HepG2 (cell line): Measurements from ENCODE around the gene FAM167B. TPM values are rescaled to one million over a fixed set of nuclear protein-coding genes. Genes with fewer than 3 reads are reported as not detected.

Source experiments
- ASH2L ChIP-seq: fragments of 300-600, 200-600 bp; sonication (generic); IDR thresholded peaks from 2 replicates; pipeline ENCODE4 v1.7.0; 2017; ENCODE audit warnings: low read depth, mild to moderate bottlenecking, moderate library complexity, mixed read lengths, low read length; ENCODE audit not compliant: insufficient read length
- ETV5 ChIP-seq: IDR thresholded peaks from 2 replicates; pipeline ENCODE4 v1.6.1; 2018; ENCODE audit warnings: missing biosample characterization, missing genetic modification reagents, inconsistent platforms, borderline replicate concordance
- JUND ChIP-seq: sonication (generic); formaldehyde crosslinking; IDR thresholded peaks from 2 replicates; pipeline ENCODE4 v1.8.0; 2022; ENCODE audit warnings: mild to moderate bottlenecking, missing genetic modification reagents
- NFE2 ChIP-seq: sonication (generic); formaldehyde crosslinking; IDR thresholded peaks from 2 replicates; pipeline ENCODE4 v1.4.0; 2020; ENCODE audit warnings: missing genetic modification reagents
- NFYC ChIP-seq: IDR thresholded peaks from 2 replicates; pipeline ENCODE4 v1.6.1; 2016; ENCODE audit warnings: missing genetic modification reagents, missing compliant biosample characterization
- PCBP2 ChIP-seq: fragments of 200-400 bp; formaldehyde crosslinking; optimal IDR thresholded peaks from 2 replicates; pipeline ENCODE3; 2018; ENCODE audit warnings: low read length, low read depth; ENCODE audit not compliant: poor library complexity, severe bottlenecking
- PHF8 ChIP-seq: sonication (generic); formaldehyde crosslinking; IDR thresholded peaks from 2 replicates; pipeline ENCODE4 v1.5.0; 2020; ENCODE audit warnings: missing genetic modification reagents
- RCOR2 ChIP-seq: IDR thresholded peaks from 2 replicates; pipeline ENCODE4 v1.6.1; 2016; ENCODE audit warnings: missing biosample characterization, missing genetic modification reagents
- RFX3 ChIP-seq: IDR thresholded peaks from 2 replicates; pipeline ENCODE4 v1.6.1; 2016; ENCODE audit warnings: missing biosample characterization, missing genetic modification reagents
- RFX5 ChIP-seq: IDR thresholded peaks from 2 replicates; pipeline ENCODE4 v1.6.1; 2011; ENCODE audit warnings: low read depth, low read length, improper control_type of control experiment
- RXRA ChIP-seq: sonication (generic); formaldehyde crosslinking; IDR thresholded peaks from 2 replicates; pipeline ENCODE4 v1.5.1; 2020; ENCODE audit warnings: missing genetic modification reagents
- SMC3 ChIP-seq: IDR thresholded peaks from 2 replicates; pipeline ENCODE4 v1.6.1; 2011; ENCODE audit warnings: low read length, improper control_type of control experiment
- ZNF101 ChIP-seq: sonication (generic); formaldehyde crosslinking; IDR thresholded peaks from 2 replicates; pipeline ENCODE4 v1.4.0; 2020; ENCODE audit warnings: mild to moderate bottlenecking, low read depth, missing genetic modification reagents, borderline replicate concordance
- ZNF121 ChIP-seq: sonication (generic); formaldehyde crosslinking; IDR thresholded peaks from 2 replicates; pipeline ENCODE4 v1.5.0; 2020; ENCODE audit warnings: mild to moderate bottlenecking, missing genetic modification reagents
- ZNF24 ChIP-seq: fragments of 450-650 bp; IDR thresholded peaks from 2 replicates; pipeline ENCODE4 v1.6.1; 2017; ENCODE audit warnings: antibody characterized with exemption, mild to moderate bottlenecking
- ZNF263 ChIP-seq: sonication (generic); formaldehyde crosslinking; IDR thresholded peaks from 2 replicates; pipeline ENCODE4 v1.4.0; 2020; ENCODE audit warnings: missing genetic modification reagents
- ZNF563 ChIP-seq: sonication (generic); formaldehyde crosslinking; IDR thresholded peaks from 2 replicates; pipeline ENCODE4 v1.8.0; 2022; ENCODE audit warnings: mild to moderate bottlenecking, moderate library complexity, missing genetic modification reagents
- ZNF772 ChIP-seq: sonication (generic); formaldehyde crosslinking; IDR thresholded peaks from 2 replicates; pipeline ENCODE4 v1.5.0; 2020; ENCODE audit warnings: mild to moderate bottlenecking, missing genetic modification reagents
- ZSCAN25 ChIP-seq: sonication (generic); formaldehyde crosslinking; IDR thresholded peaks from 2 replicates; pipeline ENCODE4 v1.8.0; 2022; ENCODE audit warnings: mild to moderate bottlenecking, missing genetic modification reagents
- ZSCAN29 ChIP-seq: sonication (generic); formaldehyde crosslinking; conservative IDR thresholded peaks from 2 replicates; pipeline ENCODE4 v1.4.0; 2020; ENCODE audit warnings: mild to moderate bottlenecking, missing genetic modification reagents
- polyA plus RNA-seq, 8 experiments: library from polyadenylated mRNA; depleted of rRNA in 3 of 8; stranded (reverse) in 7 of 8; unstranded in 1 of 8; fragments of >200 nt; fragmentation: Illumina TruSeq in 4 of 8; extraction: Trizol in 4 of 8; gene quantifications; 2 replicates each; pipeline versions ENCODE4 v1.2.1 to v1.2.3, GENCODE V29; 2011 to 2016; ENCODE audit warnings: low read depth in 4 of 8, missing spikeins in 1 of 8, mixed read lengths in 1 of 8; ENCODE audit not compliant: insufficient read depth in 1 of 8
- total RNA-seq, 5 experiments: library from RNA; depleted of rRNA; stranded (reverse); fragments of >200 nt; fragmentation: Illumina TruSeq; extraction: Trizol; gene quantifications; 2 replicates each; pipeline ENCODE4 v1.2.3, GENCODE V29; 2016; ENCODE audit warnings: low read depth in 1 of 5
- TF ChIP-seq, protein P1 (sequence below): sonication (generic); formaldehyde crosslinking; conservative IDR thresholded peaks from 2 replicates; pipeline ENCODE4 v1.4.0; 2020; ENCODE audit warnings: missing genetic modification reagents
- TF ChIP-seq, protein P2 (sequence below): sonication (generic); formaldehyde crosslinking; IDR thresholded peaks from 2 replicates; pipeline ENCODE4 v1.5.0; 2020; ENCODE audit warnings: missing genetic modification reagents
- TF ChIP-seq, protein P3 (sequence below): sonication (generic); formaldehyde crosslinking; IDR thresholded peaks from 2 replicates; pipeline ENCODE4 v1.5.0; 2020; ENCODE audit warnings: mild to moderate bottlenecking, missing genetic modification reagents, moderate library complexity
- TF ChIP-seq, protein P4 (sequence below): sonication (generic); formaldehyde crosslinking; IDR thresholded peaks from 2 replicates; pipeline ENCODE4 v1.4.0; 2020; ENCODE audit warnings: mild to moderate bottlenecking, missing genetic modification reagents
- TF ChIP-seq, protein P5 (sequence below): IDR thresholded peaks from 2 replicates; pipeline ENCODE4 v1.6.1; 2016; ENCODE audit warnings: mild to moderate bottlenecking

FAM167B gene
- total and polyA plus RNA-seq, 2 of the 13 experiments (the other 11 are each of a cell fraction or from before 2014, with no cell fraction given), result 0.15 to 0.70 TPM

GRCh38 chr1:32247983-32248889 is 1.2 kb downstream of the FAM167B start (continued):
- TF ChIP-seq, protein P1, sequence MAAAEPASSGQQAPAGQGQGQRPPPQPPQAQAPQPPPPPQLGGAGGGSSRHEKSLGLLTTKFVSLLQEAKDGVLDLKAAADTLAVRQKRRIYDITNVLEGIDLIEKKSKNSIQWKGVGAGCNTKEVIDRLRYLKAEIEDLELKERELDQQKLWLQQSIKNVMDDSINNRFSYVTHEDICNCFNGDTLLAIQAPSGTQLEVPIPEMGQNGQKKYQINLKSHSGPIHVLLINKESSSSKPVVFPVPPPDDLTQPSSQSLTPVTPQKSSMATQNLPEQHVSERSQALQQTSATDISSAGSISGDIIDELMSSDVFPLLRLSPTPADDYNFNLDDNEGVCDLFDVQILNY (CRISPR knock-in tag), result no peak
- no peak for TF ChIP-seq JUND (CRISPR knock-in tag)
- peak; percentile 37; the same call in 1 of the 2 replicates for TF ChIP-seq ZSCAN29 (CRISPR knock-in tag)
- TF ChIP-seq ZNF121, result peak; percentile 86
- peak; percentile 42; the same call in 1 of the 2 replicates for TF ChIP-seq ZSCAN25 (CRISPR knock-in tag)
- TF ChIP-seq ZNF263 (CRISPR knock-in tag), result peak; percentile 25; the same call in 1 of the 2 replicates
- TF ChIP-seq RCOR2, result peak; percentile 91
- peak; percentile 29 for TF ChIP-seq ASH2L
- TF ChIP-seq NFE2, result no peak
- TF ChIP-seq ZNF563 (CRISPR knock-in tag), result peak; percentile 94
- TF ChIP-seq RXRA (CRISPR knock-in tag), result peak; percentile 50; the same call in 1 of the 2 replicates
- TF ChIP-seq PCBP2, result no peak
- TF ChIP-seq, protein P2, sequence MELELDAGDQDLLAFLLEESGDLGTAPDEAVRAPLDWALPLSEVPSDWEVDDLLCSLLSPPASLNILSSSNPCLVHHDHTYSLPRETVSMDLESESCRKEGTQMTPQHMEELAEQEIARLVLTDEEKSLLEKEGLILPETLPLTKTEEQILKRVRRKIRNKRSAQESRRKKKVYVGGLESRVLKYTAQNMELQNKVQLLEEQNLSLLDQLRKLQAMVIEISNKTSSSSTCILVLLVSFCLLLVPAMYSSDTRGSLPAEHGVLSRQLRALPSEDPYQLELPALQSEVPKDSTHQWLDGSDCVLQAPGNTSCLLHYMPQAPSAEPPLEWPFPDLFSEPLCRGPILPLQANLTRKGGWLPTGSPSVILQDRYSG (CRISPR knock-in tag), result no peak
- peak; percentile 76; the same call in 1 of the 2 replicates for TF ChIP-seq ZNF772 (CRISPR knock-in tag)
- TF ChIP-seq ZNF101 (CRISPR knock-in tag), result no peak
- TF ChIP-seq NFYC (CRISPR knock-in tag), result no peak
- TF ChIP-seq RFX3 (CRISPR knock-in tag), result no peak
- TF ChIP-seq, protein P3, sequence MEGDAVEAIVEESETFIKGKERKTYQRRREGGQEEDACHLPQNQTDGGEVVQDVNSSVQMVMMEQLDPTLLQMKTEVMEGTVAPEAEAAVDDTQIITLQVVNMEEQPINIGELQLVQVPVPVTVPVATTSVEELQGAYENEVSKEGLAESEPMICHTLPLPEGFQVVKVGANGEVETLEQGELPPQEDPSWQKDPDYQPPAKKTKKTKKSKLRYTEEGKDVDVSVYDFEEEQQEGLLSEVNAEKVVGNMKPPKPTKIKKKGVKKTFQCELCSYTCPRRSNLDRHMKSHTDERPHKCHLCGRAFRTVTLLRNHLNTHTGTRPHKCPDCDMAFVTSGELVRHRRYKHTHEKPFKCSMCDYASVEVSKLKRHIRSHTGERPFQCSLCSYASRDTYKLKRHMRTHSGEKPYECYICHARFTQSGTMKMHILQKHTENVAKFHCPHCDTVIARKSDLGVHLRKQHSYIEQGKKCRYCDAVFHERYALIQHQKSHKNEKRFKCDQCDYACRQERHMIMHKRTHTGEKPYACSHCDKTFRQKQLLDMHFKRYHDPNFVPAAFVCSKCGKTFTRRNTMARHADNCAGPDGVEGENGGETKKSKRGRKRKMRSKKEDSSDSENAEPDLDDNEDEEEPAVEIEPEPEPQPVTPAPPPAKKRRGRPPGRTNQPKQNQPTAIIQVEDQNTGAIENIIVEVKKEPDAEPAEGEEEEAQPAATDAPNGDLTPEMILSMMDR (CRISPR knock-in tag), result peak; percentile 98
- TF ChIP-seq, protein P4, sequence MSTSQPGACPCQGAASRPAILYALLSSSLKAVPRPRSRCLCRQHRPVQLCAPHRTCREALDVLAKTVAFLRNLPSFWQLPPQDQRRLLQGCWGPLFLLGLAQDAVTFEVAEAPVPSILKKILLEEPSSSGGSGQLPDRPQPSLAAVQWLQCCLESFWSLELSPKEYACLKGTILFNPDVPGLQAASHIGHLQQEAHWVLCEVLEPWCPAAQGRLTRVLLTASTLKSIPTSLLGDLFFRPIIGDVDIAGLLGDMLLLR (CRISPR knock-in tag), result no peak
- peak; percentile 31; the same call in 1 of the 2 replicates for TF ChIP-seq ETV5 (CRISPR knock-in tag)
- TF ChIP-seq, protein P5, sequence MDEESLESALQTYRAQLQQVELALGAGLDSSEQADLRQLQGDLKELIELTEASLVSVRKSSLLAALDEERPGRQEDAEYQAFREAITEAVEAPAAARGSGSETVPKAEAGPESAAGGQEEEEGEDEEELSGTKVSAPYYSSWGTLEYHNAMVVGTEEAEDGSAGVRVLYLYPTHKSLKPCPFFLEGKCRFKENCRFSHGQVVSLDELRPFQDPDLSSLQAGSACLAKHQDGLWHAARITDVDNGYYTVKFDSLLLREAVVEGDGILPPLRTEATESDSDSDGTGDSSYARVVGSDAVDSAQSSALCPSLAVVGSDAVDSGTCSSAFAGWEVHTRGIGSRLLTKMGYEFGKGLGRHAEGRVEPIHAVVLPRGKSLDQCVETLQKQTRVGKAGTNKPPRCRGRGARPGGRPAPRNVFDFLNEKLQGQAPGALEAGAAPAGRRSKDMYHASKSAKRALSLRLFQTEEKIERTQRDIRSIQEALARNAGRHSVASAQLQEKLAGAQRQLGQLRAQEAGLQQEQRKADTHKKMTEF (CRISPR knock-in tag), result peak; percentile 48; the same call in 1 of the 2 replicates
- peak; percentile 47; the same call in 1 of the 2 replicates for TF ChIP-seq RFX5
- peak; percentile 34; the same call in 1 of the 2 replicates for TF ChIP-seq PHF8 (CRISPR knock-in tag)
- no peak for TF ChIP-seq ZNF24
- TF ChIP-seq SMC3, result peak; percentile 25; the same call in 1 of the 2 replicates
